Mammary epithelial cell (primary cell): ENCODE measurements around the gene HSCB.

Experiments
- CTCF ChIP-seq, 2 donors: IDR thresholded peaks in 1 of 2; conservative IDR thresholded peaks in 1 of 2; 2 replicates each; pipeline ENCODE4 v1.5.1; 2011 to 2012; ENCODE audit warnings: inconsistent platforms in 2 of 2, low read length in 2 of 2, mild to moderate bottlenecking in 2 of 2, control low read depth in 1 of 2, low read depth in 1 of 2; ENCODE audit not compliant: insufficient read depth in 1 of 2; ENCODE audit errors: extremely low read depth in 1 of 2
- EZH2 ChIP-seq: IDR thresholded peaks from 2 replicates; pipeline ENCODE4 v1.6.1; 2012; ENCODE audit warnings: low read length, inconsistent platforms, borderline replicate concordance

- TF ChIP-seq CTCF (conservative IDR thresholded peaks at IDR 0.05 in 1 of 2, IDR thresholded peaks at IDR 0.05 in 1 of 2; ENCODE audit: extremely low read depth in 1 of 2, insufficient read depth in 1 of 2, low read depth in 1 of 2, low read length in 2 of 2): no peak
- no peak for TF ChIP-seq EZH2
Measured at GRCh38 chr22:28788601-28789000, 46.8 kb downstream of the HSCB start.
